GM19023 (cell line): Measurements from ENCODE around the gene GABRR1.
"Not testable (repeated sequence)": the region's sequence is repeated elsewhere in the genome, so short reads cannot be mapped to it uniquely, and the experiment has no call there.

ENCODE experiments used
- ATAC-seq: cut with Tn5 transposase; IDR thresholded peaks from one replicate; pipeline ENCODE4 v1.9.1; 2021; ENCODE audit warnings: mild to moderate bottlenecking, moderate library complexity; ENCODE audit not compliant: unreplicated experiment

GABRR1 gene

DNA sequence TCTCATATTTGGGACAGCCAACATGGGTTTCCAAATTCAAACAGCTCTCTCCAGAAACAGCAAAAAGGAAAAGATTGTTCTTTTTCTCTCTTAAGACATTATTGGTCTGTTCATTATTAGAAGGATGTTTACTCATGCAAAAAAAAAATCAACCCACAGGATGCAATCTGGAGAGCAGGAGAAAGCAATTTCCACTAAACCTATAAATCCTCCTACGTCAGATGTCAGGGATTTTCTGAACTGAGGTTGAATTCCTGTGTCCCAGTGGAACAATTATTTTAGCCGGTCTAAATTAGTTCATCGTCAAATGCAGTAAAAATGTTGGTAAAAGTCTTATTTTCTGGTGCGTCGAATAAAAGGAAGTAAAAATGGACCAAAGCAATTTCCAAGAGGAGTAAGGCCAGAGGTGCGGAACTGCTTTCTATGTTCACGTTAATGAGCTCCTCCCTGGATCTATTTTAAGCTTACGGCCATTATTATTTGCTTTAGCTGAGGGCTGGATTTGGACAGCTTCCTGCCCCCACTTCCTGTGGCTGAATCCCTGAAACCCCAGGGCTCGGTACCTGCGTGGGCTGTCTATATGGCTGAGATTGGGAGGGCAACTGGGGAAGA lies at the start of gene GABRR1:
GABRR1 (minus strand) TSS at position 60 of the 612 bp plus-strand sequence; CDS start at position 24, 36 bp downstream.
- ATAC-seq = no peak

GRCh38 chr6:89264296-89264695 lies 47.1 kb upstream of the GABRR1 start:
- ATAC-seq = no peak

- ATAC-seq = no peak
Observed at GRCh38 chr6:89260832-89261231, 43.7 kb upstream of the GABRR1 start.

DNA sequence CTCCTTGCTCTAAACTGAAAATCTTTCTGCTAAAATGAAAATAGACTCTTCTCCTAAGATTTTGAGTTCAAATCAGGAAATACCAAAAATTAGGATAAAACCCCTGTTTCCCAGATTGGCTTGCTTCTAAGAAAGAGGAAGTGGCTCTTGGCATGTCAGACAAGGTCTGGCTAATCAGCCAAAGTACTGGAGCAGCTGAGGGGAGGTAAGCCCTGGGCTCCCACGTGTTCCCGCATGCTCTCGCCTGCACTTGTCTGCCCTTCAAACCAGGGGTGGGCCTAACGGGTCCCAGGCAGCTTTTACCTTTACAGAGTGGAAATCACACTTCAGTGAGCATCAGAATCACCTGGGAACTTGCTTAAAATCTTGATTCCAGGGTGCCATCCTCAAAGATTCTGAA lies 43.2 kb upstream of the GABRR1 start:
- no peak for ATAC-seq

GRCh38 chr6:89258912-89259311 lies 41.8 kb upstream of the GABRR1 start:
- ATAC-seq = no peak

- no peak for ATAC-seq
Observed at GRCh38 chr6:89257781-89258180, 40.6 kb upstream of the GABRR1 start.

- no peak for ATAC-seq
Observed at GRCh38 chr6:89257346-89257745, 40.2 kb upstream of the GABRR1 start.

DNA sequence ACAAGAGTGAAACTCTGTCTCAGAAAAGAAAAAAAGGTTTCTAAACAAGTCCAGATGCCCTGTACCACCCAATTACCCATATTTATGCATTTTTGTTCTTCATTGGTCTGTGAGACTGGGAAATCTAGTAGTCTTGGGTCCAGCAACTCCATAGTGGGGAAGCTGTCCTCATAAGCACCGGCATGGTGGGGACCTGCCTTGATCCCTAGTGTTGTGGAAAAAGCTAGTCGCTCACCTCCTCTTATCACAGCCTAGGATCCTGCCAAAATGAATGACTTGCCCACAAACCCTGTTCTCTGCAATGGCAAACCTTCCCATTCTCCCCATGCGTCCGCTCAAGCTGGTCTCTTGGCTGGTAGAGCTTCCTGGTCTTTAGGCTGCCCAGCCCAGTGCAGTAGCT lies 38.3 kb upstream of the GABRR1 start:
- no peak for ATAC-seq

GRCh38 chr6:89254569-89254968 lies 37.4 kb upstream of the GABRR1 start:
- no peak for ATAC-seq

- ATAC-seq = no peak
Observed at GRCh38 chr6:89252907-89253306, 35.7 kb upstream of the GABRR1 start.

DNA sequence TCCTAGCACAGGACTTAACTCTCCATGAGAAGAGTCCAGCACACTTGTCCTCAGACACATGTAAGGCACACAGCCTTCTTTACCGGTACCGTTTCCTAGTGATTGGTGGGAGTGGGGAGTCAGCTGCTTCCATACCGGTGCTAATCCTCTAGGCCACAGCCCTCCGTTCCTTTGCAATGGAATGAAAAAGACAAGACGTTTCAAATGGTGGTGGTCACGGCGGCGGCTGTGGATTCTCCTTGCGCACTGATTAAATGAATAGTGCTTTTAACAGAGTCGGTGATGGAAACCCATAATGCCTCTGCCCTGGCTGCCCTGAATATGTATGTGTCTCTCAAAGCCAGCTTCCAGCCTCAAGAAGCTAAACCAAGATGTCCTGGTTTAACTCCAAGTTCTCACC lies 34.8 kb upstream of the GABRR1 start:
- no peak for ATAC-seq

- ATAC-seq = no peak
Observed at GRCh38 chr6:89251170-89251569, 34.0 kb upstream of the GABRR1 start.

- no peak for ATAC-seq
Observed at GRCh38 chr6:89250239-89250638, 33.1 kb upstream of the GABRR1 start.

DNA sequence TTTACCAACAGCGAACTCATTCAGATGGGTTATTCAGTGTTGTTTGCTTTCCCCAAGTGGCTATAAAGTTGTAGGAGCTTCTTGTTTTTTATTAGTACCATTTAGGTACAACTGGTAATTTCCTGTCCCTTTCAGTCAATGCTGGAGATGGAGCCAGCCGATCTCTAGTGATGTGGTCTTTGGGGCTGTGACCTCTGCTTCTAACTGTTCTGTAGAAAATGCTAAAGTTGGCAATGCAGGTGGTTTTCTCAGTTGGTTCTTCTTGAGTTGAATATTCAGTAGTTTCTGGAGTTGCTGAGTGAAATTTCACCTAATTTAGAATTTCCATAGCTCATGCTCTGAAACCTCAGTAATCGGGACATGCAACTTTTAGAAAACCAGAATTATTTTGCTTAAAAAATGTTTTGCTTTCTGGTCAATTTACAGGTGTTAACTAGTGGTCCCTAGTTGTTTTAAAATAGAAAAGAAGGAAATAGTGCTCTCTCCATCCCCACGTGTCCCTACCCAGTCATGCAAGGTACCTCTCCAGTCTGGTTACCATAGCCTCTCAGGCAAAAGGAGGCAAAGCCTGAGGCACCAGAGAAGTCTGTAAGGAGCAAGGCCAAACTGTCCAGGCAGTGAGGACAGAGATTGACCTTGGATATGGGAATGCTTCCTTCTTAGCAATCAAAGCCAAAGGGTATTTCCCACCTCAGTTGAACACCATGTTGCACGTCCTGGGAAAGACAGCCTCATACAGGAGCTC lies 27.3 kb upstream of the GABRR1 start:
- ATAC-seq = peak; percentile 49

DNA sequence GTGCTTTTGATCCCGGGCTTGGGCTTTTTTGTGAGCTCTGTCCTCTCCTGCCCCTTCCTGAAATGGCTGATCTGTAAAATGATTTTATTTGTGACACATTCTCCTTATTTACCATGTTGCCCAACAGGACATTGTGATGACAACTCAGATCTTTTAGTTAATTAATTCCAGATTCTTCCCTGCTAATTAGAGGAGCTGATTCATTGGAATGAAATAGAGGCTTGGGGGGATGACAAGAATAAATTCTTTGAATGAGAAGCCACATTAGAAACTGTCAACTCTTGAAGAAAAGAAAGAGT lies 26.1 kb upstream of the GABRR1 start:
- no peak for ATAC-seq

GRCh38 chr6:89242574-89243330 lies 25.6 kb upstream of the GABRR1 start:
- ATAC-seq = no peak

- no peak for ATAC-seq
Observed at GRCh38 chr6:89239338-89239737, 22.2 kb upstream of the GABRR1 start.

- ATAC-seq = no peak
Observed at GRCh38 chr6:89237158-89237557, 20.0 kb upstream of the GABRR1 start.

- not testable (repeated sequence) for ATAC-seq
Observed at GRCh38 chr6:89233605-89234004, 16.4 kb upstream of the GABRR1 start.

DNA sequence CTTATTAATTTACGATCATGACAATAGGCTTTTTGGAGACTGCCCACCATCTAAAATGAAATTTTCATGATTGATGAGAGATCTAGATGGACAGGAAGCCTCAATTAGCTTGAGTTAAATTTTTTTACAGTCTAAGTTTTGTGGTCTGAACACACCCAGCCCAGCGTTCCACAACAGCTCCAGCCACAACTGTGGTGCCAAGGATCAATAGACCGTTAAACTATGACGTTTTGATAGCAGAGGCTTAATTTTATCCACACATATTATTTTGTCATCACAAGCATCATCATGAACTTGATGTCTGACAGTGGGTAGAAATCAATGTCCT lies 5.5 kb upstream of the GABRR1 start:
- no peak for ATAC-seq

DNA sequence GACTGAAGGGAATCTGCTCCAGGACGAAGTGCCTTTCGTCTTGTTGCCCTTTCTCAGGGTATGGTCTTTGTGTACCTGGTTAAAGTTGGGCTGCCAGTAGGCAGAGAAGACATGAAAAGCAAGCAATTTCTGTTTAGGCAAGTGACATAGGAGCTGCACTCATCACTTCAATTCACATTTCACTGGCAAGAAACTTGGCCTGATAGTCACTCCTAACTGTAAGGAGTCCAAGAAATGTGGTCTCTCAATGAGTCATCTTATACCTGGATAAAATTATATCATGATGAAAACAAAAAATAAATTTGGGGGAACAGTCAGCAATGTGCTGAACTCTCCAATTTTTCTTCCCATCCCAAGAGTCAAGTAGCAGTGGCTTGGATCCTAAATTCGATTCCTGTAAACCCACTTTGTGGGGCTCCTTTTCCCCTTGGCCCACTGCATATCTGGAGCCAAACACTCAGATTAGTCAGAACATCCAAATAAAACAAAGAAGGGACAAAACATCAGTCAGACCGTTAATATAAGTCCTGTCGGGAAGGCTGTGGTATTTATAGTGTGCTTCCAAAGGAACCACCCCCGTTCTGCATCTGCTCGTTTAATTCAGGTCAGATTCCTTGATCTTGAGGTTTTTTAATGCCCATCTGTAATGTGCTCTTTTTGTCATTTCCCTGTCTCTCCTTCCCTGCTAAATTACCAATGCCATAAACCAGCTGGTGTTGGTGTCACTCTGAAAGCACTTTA lies 5.0 kb upstream of the GABRR1 start:
- ATAC-seq = no peak

GRCh38 chr6:89221129-89221528 lies 4.0 kb upstream of the GABRR1 start:
- ATAC-seq = no peak
